Right kidney (tissue), 1 donor: ENCODE data around the gene SRPRB.

Experiments
- DNase-seq: peaks from one replicate; pipeline ENCODE4 v3.0.0-alpha.2; 2016

Gene SRPRB

GRCh38 chr3:133842158-133842557 lies 36.5 kb downstream of the SRPRB start:
- DNase-seq = no peak

GRCh38 chr3:133843634-133844033 lies 38.0 kb downstream of the SRPRB start:
- DNase-seq = no peak

- no peak for DNase-seq
Measured at GRCh38 chr3:133845127-133845526, 39.5 kb downstream of the SRPRB start.

GRCh38 chr3:133849346-133849745 lies 43.7 kb downstream of the SRPRB start:
- DNase-seq = no peak

- no peak for DNase-seq
Measured at GRCh38 chr3:133850034-133850433, 44.4 kb downstream of the SRPRB start.

GRCh38 chr3:133851266-133851906 lies 45.8 kb downstream of the SRPRB start:
- DNase-seq = no peak

GRCh38 chr3:133851931-133852330 lies 46.3 kb downstream of the SRPRB start:
- DNase-seq = no peak

- no peak for DNase-seq
Measured at GRCh38 chr3:133853063-133853924, 47.7 kb downstream of the SRPRB start.

- no peak for DNase-seq
Measured at GRCh38 chr3:133853925-133854227, 48.3 kb downstream of the SRPRB start.

GRCh38 chr3:133854264-133855001 lies 48.8 kb downstream of the SRPRB start:
- no peak for DNase-seq

GRCh38 chr3:133855002-133855370 lies 49.4 kb downstream of the SRPRB start:
- no peak for DNase-seq

GRCh38 chr3:133855772-133856171 lies 50.2 kb downstream of the SRPRB start:
- no peak for DNase-seq

- no peak for DNase-seq
Measured at GRCh38 chr3:133856316-133856715, 50.7 kb downstream of the SRPRB start.

GRCh38 chr3:133857767-133858166 lies 52.2 kb downstream of the SRPRB start:
- DNase-seq = no peak

- DNase-seq = no peak
Measured at GRCh38 chr3:133859381-133860234, 54.0 kb downstream of the SRPRB start.

- no peak for DNase-seq
Measured at GRCh38 chr3:133860519-133860918, 54.9 kb downstream of the SRPRB start.

GRCh38 chr3:133862161-133862560 lies 56.5 kb downstream of the SRPRB start:
- DNase-seq = no peak

- no peak for DNase-seq
Measured at GRCh38 chr3:133863911-133864310, 58.3 kb downstream of the SRPRB start.

GRCh38 chr3:133864616-133865015 lies 59.0 kb downstream of the SRPRB start:
- no peak for DNase-seq

- DNase-seq = no peak
Measured at GRCh38 chr3:133865136-133865855, 59.7 kb downstream of the SRPRB start.

GRCh38 chr3:133866141-133866540 lies 60.5 kb downstream of the SRPRB start:
- no peak for DNase-seq

GRCh38 chr3:133868186-133868585 lies 62.6 kb downstream of the SRPRB start:
- DNase-seq = no peak
